ENCODE data around the gene P2RY11. TPM values are rescaled to one million over a fixed set of nuclear protein-coding genes. Genes with fewer than 3 reads are reported as not detected.

The P2RY11 gene
- total RNA-seq, 2 experiments from 2014 or later, result 59.0 to 62.1 TPM

DNA sequence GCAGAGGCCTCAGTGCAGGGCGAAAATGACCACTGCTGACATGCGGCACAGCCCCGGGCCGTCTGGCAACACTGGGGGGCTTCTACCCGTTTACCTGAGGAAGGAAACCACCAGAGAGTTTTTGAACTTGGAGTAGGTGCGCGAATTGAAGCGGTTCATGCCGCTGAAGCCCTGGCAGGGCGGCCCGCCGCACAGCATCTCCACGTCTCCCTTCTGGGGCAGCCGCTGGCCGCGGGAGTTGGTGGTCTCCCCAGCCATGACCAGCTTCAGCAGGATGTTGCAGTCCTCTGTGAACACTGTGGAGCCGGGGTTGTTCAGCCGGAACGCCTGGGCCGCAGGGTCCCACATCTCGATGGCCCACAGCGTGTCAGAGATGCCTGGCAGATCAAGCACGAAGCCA is 28.5 kb downstream of the P2RY11 start:
- intact Hi-C loops (cut with micrococcal nuclease), result no loop called here

DNA sequence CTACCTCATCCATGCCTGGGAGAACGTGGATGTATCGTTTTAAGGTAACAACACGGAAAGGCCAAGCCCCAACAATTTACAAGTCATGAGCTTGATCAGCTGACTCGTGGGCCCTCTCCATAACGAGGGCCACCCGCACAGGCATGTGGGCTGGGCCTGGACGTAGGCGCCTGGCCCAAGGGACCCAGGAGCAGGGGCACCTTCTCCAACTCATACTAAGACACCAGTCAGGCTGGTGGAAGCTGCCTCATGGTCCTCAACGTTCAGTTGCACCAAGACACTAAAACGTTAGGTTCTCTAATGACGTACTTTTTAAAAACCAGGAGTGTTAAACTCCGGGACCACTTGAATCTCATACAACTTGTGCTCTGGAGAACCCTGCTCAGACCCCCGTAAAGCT is 30.0 kb downstream of the P2RY11 start:
- no peak for ATAC-seq
- DNase-seq, result no peak
- no peak overlapping the region for H3K4me3 Mint-ChIP-seq
- intact Hi-C loops (cut with micrococcal nuclease), result no loop called here
- H3K27me3 Mint-ChIP-seq, result no peaks in the 10 kb centered on the region
- ChIA-PET CTCF (no interaction called here), POLR2A (interaction anchor here (2.7 to 3.0 kb wide), 2 partner anchors 10 to 27 kb away, joined by 12 to 15 read pairs; no protein-coding TSS in a partner anchor)
- H3K36me3 Mint-ChIP-seq (ENCODE audit: low read depth), result peaks cover 75% of the 10 kb centered on the region
- no peaks in the 10 kb centered on the region for H3K9me3 Mint-ChIP-seq
- TF ChIP-seq, protein P1, sequence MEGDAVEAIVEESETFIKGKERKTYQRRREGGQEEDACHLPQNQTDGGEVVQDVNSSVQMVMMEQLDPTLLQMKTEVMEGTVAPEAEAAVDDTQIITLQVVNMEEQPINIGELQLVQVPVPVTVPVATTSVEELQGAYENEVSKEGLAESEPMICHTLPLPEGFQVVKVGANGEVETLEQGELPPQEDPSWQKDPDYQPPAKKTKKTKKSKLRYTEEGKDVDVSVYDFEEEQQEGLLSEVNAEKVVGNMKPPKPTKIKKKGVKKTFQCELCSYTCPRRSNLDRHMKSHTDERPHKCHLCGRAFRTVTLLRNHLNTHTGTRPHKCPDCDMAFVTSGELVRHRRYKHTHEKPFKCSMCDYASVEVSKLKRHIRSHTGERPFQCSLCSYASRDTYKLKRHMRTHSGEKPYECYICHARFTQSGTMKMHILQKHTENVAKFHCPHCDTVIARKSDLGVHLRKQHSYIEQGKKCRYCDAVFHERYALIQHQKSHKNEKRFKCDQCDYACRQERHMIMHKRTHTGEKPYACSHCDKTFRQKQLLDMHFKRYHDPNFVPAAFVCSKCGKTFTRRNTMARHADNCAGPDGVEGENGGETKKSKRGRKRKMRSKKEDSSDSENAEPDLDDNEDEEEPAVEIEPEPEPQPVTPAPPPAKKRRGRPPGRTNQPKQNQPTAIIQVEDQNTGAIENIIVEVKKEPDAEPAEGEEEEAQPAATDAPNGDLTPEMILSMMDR (IDR thresholded peaks at IDR 0.05), result no peak
- H3K4me1 Mint-ChIP-seq (ENCODE audit: low read depth), result peaks cover 33% of the 10 kb centered on the region
- peak overlapping the region; percentile 52 for H3K27ac Mint-ChIP-seq

More for the DNA sequence above, 28.5 kb downstream of the P2RY11 start:
- Mint-ChIP-seq H3K36me3 (ENCODE audit: low read depth) (peaks cover 69% of the 10 kb centered on the region), H3K27ac (no peak overlapping the region), H3K4me3 (no peak overlapping the region), H3K9me3 (no peaks in the 10 kb centered on the region), H3K4me1 (ENCODE audit: low read depth) (peaks cover 23% of the 10 kb centered on the region), H3K27me3 (no peaks in the 10 kb centered on the region)
- TF ChIP-seq, protein P1 (IDR thresholded peaks at IDR 0.05), result no peak
- POLR2A ChIA-PET, result interaction anchor here (1.0 to 1.8 kb wide), 4 partner anchors 8 to 44 kb away, joined by 3 to 4 read pairs (median 4); no protein-coding TSS in a partner anchor
- ATAC-seq (no peak), DNase-seq (no peak)
- CTCF ChIA-PET, result interaction anchor here (2.3 kb wide), 1 partner anchor 209 kb away, joined by 6 read pairs; no protein-coding TSS in a partner anchor

DNA sequence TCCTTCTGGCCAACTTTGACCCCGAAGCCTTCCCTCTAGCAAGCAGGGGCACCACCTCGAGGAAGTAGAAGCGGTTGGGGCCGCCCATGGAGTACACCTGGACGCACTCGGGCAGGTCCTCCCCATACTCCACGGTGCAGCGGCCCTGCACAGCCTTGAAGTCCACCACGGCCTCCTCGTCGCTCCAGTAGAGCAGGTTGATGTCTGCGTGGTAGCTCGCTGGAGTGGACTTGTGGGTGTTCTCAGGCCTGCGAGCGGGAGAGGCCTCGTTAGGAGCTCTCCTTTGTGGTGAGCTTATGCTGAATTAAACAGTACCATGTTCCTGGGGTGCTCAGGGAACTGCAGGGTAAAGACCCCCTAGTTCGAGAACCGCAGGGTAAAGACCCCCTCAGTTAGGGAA is 30.5 kb downstream of the P2RY11 start:
- Mint-ChIP-seq H3K4me1 (ENCODE audit: low read depth) (peaks cover 34% of the 10 kb centered on the region), H3K36me3 (ENCODE audit: low read depth) (peaks cover 74% of the 10 kb centered on the region), H3K27ac (peak overlapping the region; percentile 52), H3K27me3 (no peaks in the 10 kb centered on the region), H3K9me3 (no peaks in the 10 kb centered on the region), H3K4me3 (no peak overlapping the region)
- DNase-seq (no peak), ATAC-seq (no peak)
- TF ChIP-seq, protein P1 (IDR thresholded peaks at IDR 0.05), result no peak
- ChIA-PET CTCF (no interaction called here), POLR2A (interaction anchor here (1.0 to 3.0 kb wide), 6 partner anchors 11 to 58 kb away, joined by 3 to 15 read pairs (median 4); no protein-coding TSS in a partner anchor)
- intact Hi-C loops (cut with micrococcal nuclease), result no loop called here

DNA sequence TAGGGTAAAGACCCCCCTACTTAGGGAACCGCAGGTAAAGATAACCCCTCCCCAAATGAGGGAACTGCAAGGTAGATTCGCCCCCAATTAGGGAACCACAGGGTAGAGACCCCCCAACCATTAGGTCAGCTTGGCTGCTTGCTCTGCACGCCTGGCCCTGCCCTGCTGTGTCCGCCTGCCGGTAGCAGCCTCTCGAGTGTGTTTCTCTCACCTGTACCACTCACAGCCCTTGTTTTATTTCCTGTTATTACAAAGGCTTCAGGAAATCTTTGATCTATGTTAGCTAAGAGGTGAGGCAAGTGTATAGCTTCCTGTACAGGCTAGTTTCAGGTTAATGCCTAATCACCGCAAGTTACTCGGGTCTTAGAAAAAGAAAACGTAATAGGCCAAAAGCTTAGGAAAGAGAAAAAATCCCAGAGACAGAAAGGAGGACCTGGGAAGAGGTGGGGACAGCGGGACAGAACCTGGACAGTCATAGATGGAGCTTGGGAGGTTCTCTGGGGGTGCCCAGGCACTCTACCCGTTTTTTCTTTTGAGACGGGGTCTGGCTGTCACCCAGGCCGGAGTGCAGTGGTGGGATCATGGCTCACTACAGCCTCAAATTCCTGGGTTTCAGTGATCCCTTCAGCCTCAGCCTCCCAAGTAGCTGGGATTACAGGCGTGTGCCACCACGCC is 31.3 kb downstream of the P2RY11 start:
- ChIA-PET POLR2A (interaction anchor here (0.8 to 3.0 kb wide), 12 partner anchors 11 to 107 kb away, joined by 3 to 15 read pairs (median 3); no protein-coding TSS in a partner anchor), CTCF (interaction anchor here (0.9 to 1.6 kb wide), 6 partner anchors 11 to 108 kb away, joined by 3 to 6 read pairs (median 4); no protein-coding TSS in a partner anchor)
- intact Hi-C loops (cut with micrococcal nuclease), result no loop called here
- Mint-ChIP-seq H3K27me3 (no peaks in the 10 kb centered on the region), H3K4me3 (peak overlapping the region; percentile 31), H3K9me3 (no peaks in the 10 kb centered on the region), H3K27ac (peak overlapping the region; percentile 86), H3K36me3 (ENCODE audit: low read depth) (peaks cover 72% of the 10 kb centered on the region), H3K4me1 (ENCODE audit: low read depth) (peaks cover 34% of the 10 kb centered on the region)
- ATAC-seq (peak; percentile 87), DNase-seq (peak; percentile 53)
- TF ChIP-seq, protein P1 (IDR thresholded peaks at IDR 0.05), result no peak

DNA sequence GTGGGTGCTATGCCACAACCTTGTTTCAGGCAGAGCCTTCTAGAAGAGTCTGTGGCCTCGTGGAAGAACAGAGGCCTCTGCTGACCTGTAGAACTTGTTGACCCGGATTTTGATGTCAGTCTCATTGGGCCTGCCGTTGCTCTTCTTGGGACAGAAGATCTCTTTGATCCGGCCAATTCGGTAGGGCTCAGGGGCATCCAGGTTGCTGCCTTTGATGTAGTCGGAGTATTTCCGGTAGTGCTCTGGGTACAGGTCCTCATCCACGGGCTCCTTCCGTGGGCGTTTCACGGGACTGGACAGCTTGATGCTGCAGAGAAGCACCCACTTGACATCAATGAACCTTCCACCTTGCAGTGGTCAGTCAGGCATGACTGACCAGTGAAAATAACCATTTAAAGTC is 32.2 kb downstream of the P2RY11 start:
- H3K4me3 Mint-ChIP-seq, result no peak overlapping the region
- TF ChIP-seq, protein P1 (IDR thresholded peaks at IDR 0.05), result no peak
- no peaks in the 10 kb centered on the region for H3K27me3 Mint-ChIP-seq
- intact Hi-C loops (cut with micrococcal nuclease), result no loop called here
- peak overlapping the region; percentile 86 for H3K27ac Mint-ChIP-seq
- POLR2A ChIA-PET, result interaction anchor here (0.8 to 3.0 kb wide), 9 partner anchors 12 to 106 kb away, joined by 3 to 15 read pairs (median 4); no protein-coding TSS in a partner anchor
- CTCF ChIA-PET, result interaction anchor here (0.9 to 1.7 kb wide), 7 partner anchors 12 to 107 kb away, joined by 3 to 6 read pairs (median 4); no protein-coding TSS in a partner anchor
- ATAC-seq (no peak), DNase-seq (no peak)
- H3K36me3 Mint-ChIP-seq (ENCODE audit: low read depth), result peaks cover 72% of the 10 kb centered on the region
- H3K4me1 Mint-ChIP-seq (ENCODE audit: low read depth), result peaks cover 34% of the 10 kb centered on the region
- H3K9me3 Mint-ChIP-seq, result no peaks in the 10 kb centered on the region
